ENCODE measurements around the gene PDSS2. TPM values are rescaled to one million over a fixed set of nuclear protein-coding genes. Genes with fewer than 3 reads are reported as not detected.

PDSS2 gene
- total RNA-seq, 1 experiment from 2014 or later = 12.1 TPM

DNA sequence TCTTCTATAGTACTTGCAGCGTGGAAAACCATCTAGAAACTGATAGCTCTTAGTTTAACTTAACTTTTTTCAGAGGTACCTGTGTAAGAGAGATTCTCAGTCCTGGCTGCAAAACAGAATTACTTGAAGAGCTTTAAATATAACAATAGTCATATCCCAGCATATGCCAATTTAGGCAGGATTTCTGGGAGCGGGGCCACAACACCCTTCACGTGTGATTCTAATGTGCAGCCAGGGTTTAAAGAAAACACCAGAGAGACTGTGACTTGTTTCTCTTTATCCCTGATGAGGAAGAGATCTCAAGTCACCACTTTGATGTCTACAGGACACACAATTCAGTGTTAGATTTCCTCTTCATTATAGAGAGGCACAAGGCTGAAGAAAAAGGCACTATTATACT is 103.7 kb downstream of the PDSS2 start:
- no peak for DNase-seq
- TF ChIP-seq, protein P1, sequence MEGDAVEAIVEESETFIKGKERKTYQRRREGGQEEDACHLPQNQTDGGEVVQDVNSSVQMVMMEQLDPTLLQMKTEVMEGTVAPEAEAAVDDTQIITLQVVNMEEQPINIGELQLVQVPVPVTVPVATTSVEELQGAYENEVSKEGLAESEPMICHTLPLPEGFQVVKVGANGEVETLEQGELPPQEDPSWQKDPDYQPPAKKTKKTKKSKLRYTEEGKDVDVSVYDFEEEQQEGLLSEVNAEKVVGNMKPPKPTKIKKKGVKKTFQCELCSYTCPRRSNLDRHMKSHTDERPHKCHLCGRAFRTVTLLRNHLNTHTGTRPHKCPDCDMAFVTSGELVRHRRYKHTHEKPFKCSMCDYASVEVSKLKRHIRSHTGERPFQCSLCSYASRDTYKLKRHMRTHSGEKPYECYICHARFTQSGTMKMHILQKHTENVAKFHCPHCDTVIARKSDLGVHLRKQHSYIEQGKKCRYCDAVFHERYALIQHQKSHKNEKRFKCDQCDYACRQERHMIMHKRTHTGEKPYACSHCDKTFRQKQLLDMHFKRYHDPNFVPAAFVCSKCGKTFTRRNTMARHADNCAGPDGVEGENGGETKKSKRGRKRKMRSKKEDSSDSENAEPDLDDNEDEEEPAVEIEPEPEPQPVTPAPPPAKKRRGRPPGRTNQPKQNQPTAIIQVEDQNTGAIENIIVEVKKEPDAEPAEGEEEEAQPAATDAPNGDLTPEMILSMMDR (conservative IDR thresholded peaks at IDR 0.05) = no peak
- H3K4me3 Mint-ChIP-seq = no peak overlapping the region
- no peak overlapping the region for H2BK12ac ChIP-seq (ENCODE audit: insufficient read length, low read depth, low read length)
- no peak overlapping the region for H3K9ac ChIP-seq (ENCODE audit: extremely low read depth, insufficient read length, low read length)
- no CpG with 5 or more reads among the region's 3 CpGs for WGBS (ENCODE audit: extremely low coverage, insufficient read length, low lambda C conversion rate)
- H3K4me2 ChIP-seq (ENCODE audit: insufficient read depth, insufficient read length, low read length) = no peak overlapping the region
- no peaks in the 10 kb centered on the region for H3K4me1 ChIP-seq (ENCODE audit: insufficient read depth, low read length)
- no peak overlapping the region for H2AK5ac ChIP-seq (ENCODE audit: insufficient read length, low read length)
- no peak overlapping the region for H4K91ac ChIP-seq (ENCODE audit: insufficient read length, low read depth, low read length)
- H3K14ac ChIP-seq (ENCODE audit: insufficient read depth, low read length) = no peak overlapping the region
- no peaks in the 10 kb centered on the region for H3K27me3 Mint-ChIP-seq (ENCODE audit: low read depth)
- no peaks in the 10 kb centered on the region for H3K9me3 ChIP-seq (ENCODE audit: control insufficient read depth, low read depth, low read length)
- no peak overlapping the region for H4K8ac ChIP-seq (replicated peaks; ENCODE audit: insufficient read length, low read depth, low read length)
- no peak overlapping the region for H3K56ac ChIP-seq (ENCODE audit: insufficient read length, low read depth, low read length)
- H3K4ac ChIP-seq (ENCODE audit: low read depth, low read length) = no peak overlapping the region
- no peaks in the 10 kb centered on the region for H3K27me3 ChIP-seq (ENCODE audit: insufficient read depth, low read length)
- no peak overlapping the region for H3K27ac Mint-ChIP-seq
- H2BK5ac ChIP-seq (ENCODE audit: insufficient read length, low read length) = no peak overlapping the region
- H4K20me1 ChIP-seq (ENCODE audit: control insufficient read depth, insufficient read depth, insufficient read length) = no peaks in the 10 kb centered on the region
- no peaks in the 10 kb centered on the region for H3K36me3 Mint-ChIP-seq (ENCODE audit: insufficient read depth in 1 of 3, low read depth in 3 of 3)
- H2AFZ ChIP-seq (ENCODE audit: low read length) = no peak overlapping the region
- H2BK15ac ChIP-seq (ENCODE audit: low read depth, low read length) = no peak overlapping the region
- H3K18ac ChIP-seq (ENCODE audit: insufficient read length, low read depth, low read length) = no peak overlapping the region
- H3K79me1 ChIP-seq (ENCODE audit: insufficient read depth, low read depth, low read length, poor library complexity, severe bottlenecking) = no peaks in the 10 kb centered on the region
- no peak overlapping the region for H2BK120ac ChIP-seq (ENCODE audit: low read depth, low read length, poor library complexity, severe bottlenecking)
- H3K23me2 ChIP-seq (ENCODE audit: insufficient read length, low read depth, low read length, poor library complexity, severe bottlenecking) = no peaks in the 10 kb centered on the region
- no peak overlapping the region for H3K27ac ChIP-seq (ENCODE audit: insufficient read length, low read depth, low read length)
- H3T11ph ChIP-seq (ENCODE audit: low read length) = peak overlapping the region; percentile 53
- H3K23ac ChIP-seq (ENCODE audit: insufficient read length, low read depth, low read length) = no peak overlapping the region
- no peak overlapping the region for H4K5ac ChIP-seq (ENCODE audit: insufficient read length, low read depth, low read length)
- no peaks in the 10 kb centered on the region for H3K9me3 Mint-ChIP-seq
- H3K79me2 ChIP-seq (ENCODE audit: insufficient read depth, low read length) = no peaks in the 10 kb centered on the region
- no peaks in the 10 kb centered on the region for H3K4me1 Mint-ChIP-seq
- H2BK20ac ChIP-seq (ENCODE audit: low read depth, low read length, poor library complexity, severe bottlenecking) = no peak overlapping the region
